K562 (cell line): ENCODE measurements around the gene DNAJB13. TPM values are rescaled to one million over a fixed set of nuclear protein-coding genes. Genes with fewer than 3 reads are reported as not detected.

ENCODE experiments used
- BRF1 ChIP-seq: IDR thresholded peaks from 3 replicates; pipeline ENCODE4 v1.6.1; 2011; ENCODE audit warnings: borderline replicate concordance, mild to moderate bottlenecking; ENCODE audit not compliant: insufficient read length; ENCODE audit errors: extremely low read depth
- CBX2 ChIP-seq: fragments of 200-600 bp; sonication (generic); IDR thresholded peaks from one replicate; pipeline ENCODE4 v1.6.1; 2012; ENCODE audit warnings: mild to moderate bottlenecking, low read length, inconsistent platforms; ENCODE audit not compliant: insufficient read depth, poor library complexity, severe bottlenecking
- E2F6 ChIP-seq, 2 experiments: IDR thresholded peaks; 2 replicates each; pipeline ENCODE4 v1.6.1; 2011; ENCODE audit warnings: borderline replicate concordance in 1 of 2, control low read depth in 1 of 2, low read depth in 1 of 2, low read length in 1 of 2, mild to moderate bottlenecking in 1 of 2, mixed read lengths in 1 of 2, moderate library complexity in 1 of 2; ENCODE audit not compliant: insufficient read depth in 1 of 2, insufficient read length in 1 of 2, poor library complexity in 1 of 2, severe bottlenecking in 1 of 2; ENCODE audit errors: extremely low read depth in 1 of 2
- GTF3C2 ChIP-seq: IDR thresholded peaks from 3 replicates; pipeline ENCODE4 v1.6.1; 2011; ENCODE audit warnings: borderline replicate concordance, mild to moderate bottlenecking, moderate library complexity; ENCODE audit not compliant: insufficient read length; ENCODE audit errors: extremely low read depth
- HIVEP1 ChIP-seq: fragments of 250-450 bp; sonication (Bioruptor Pico); IDR thresholded peaks from 2 replicates; pipeline ENCODE4 v1.4.0; 2020; ENCODE audit warnings: mild to moderate bottlenecking
- IRF1 ChIP-seq: sonication (generic); formaldehyde crosslinking; IDR thresholded peaks from 2 replicates; pipeline ENCODE4 v1.8.0; 2022; ENCODE audit warnings: missing genetic modification reagents, mild to moderate bottlenecking, borderline replicate concordance
- MLLT1 ChIP-seq, 2 experiments: fragments of 450-650 bp; IDR thresholded peaks; 2 replicates each; pipeline ENCODE4 v1.6.1; 2016
- NFE2L1 ChIP-seq: fragments of 450-650 bp; IDR thresholded peaks from 2 replicates; pipeline ENCODE4 v1.6.1; 2016; ENCODE audit warnings: missing genetic modification characterization, low read depth, mild to moderate bottlenecking, missing compliant biosample characterization, moderate library complexity, borderline replicate concordance
- POLR2AphosphoS5 ChIP-seq: IDR thresholded peaks from 2 replicates; pipeline ENCODE4 v1.6.1; 2011; ENCODE audit warnings: mild to moderate bottlenecking, low read depth, low read length, moderate library complexity; ENCODE audit not compliant: control insufficient read depth, insufficient read depth
- PTBP1 ChIP-seq: fragments of 200-400 bp; formaldehyde crosslinking; IDR thresholded peaks from 2 replicates; pipeline ENCODE4 v1.6.1; 2017; ENCODE audit warnings: low read depth, low read length
- SETDB1 ChIP-seq: IDR thresholded peaks from one replicate; pipeline ENCODE4 v1.6.1; 2012; ENCODE audit warnings: low read length, control low read depth, inconsistent platforms
- ZNF75A ChIP-seq: fragments of 450-650 bp; formaldehyde crosslinking; IDR thresholded peaks from 2 replicates; pipeline ENCODE4 v1.4.0; 2020; ENCODE audit warnings: mild to moderate bottlenecking
- polyA plus RNA-seq, 8 experiments: library from polyadenylated mRNA; depleted of rRNA in 4 of 8; stranded (reverse) in 5 of 8; unstranded in 3 of 8; fragments of >200 nt; fragmentation: Nextera tagmentation in 2 of 8; fragmentation: Illumina TruSeq in 1 of 8; extraction: Ambion mirVana in 2 of 8; extraction: Trizol in 1 of 8; gene quantifications; 2 replicates each; pipeline versions ENCODE4 v1.2.1 to v1.2.3, GENCODE V29; 2011 to 2014; ENCODE audit warnings: inconsistent platforms in 1 of 8, missing spikeins in 1 of 8
- total RNA-seq, 7 experiments: library from RNA; depleted of rRNA in 6 of 7; stranded (reverse); fragments of >200 nt in 6 of 7; fragmentation: Illumina TruSeq in 2 of 7; extraction: Trizol in 2 of 7; gene quantifications; 2 replicates each; pipeline versions ENCODE4 v1.2.1 to v1.2.3, GENCODE V29; 2011 to 2021; ENCODE audit warnings: low replicate concordance in 1 of 7

Gene DNAJB13
- total and polyA plus RNA-seq, 9 of the 15 experiments (the other 6 are each of a cell fraction or from before 2014, with no cell fraction given), result 0.14 TPM; not detected in 8

- peak; percentile 19 to 60 for TF ChIP-seq E2F6 (IDR thresholded peaks at IDR 0.05; ENCODE audit: borderline replicate concordance in 1 of 2, extremely low read depth in 1 of 2, insufficient read depth in 1 of 2, insufficient read length in 1 of 2, low read depth in 1 of 2, low read length in 1 of 2, poor library complexity in 1 of 2, severe bottlenecking in 1 of 2)
- TF ChIP-seq MLLT1 (IDR thresholded peaks at IDR 0.05), result no peak
- TF ChIP-seq NFE2L1 (tag), result no peak
- no peak for TF ChIP-seq SETDB1
- TF ChIP-seq PTBP1, result no peak
- no peak for TF ChIP-seq GTF3C2
- TF ChIP-seq BRF1, result no peak
- TF ChIP-seq IRF1, result no peak
- no peak for TF ChIP-seq ZNF75A (CRISPR knock-in tag)
- no peak for TF ChIP-seq POLR2AphosphoS5
- TF ChIP-seq CBX2, result no peak
- TF ChIP-seq HIVEP1 (CRISPR knock-in tag), result no peak
Observed at GRCh38 chr11:74009675-74010305, 59.0 kb downstream of the DNAJB13 start (continued).
